Measurements from ENCODE around the gene TXN2.

- TF ChIP-seq REST (IDR thresholded peaks at IDR 0.05; ENCODE audit: insufficient read depth in 1 of 2, low read depth in 2 of 2, low read length in 2 of 2) (no peak), POLR2AphosphoS5 (IDR thresholded peaks at IDR 0.05; ENCODE audit: low read depth, low read length) (no peak), SIN3A (IDR thresholded peaks at IDR 0.05; ENCODE audit: borderline replicate concordance, insufficient read depth, low read length) (no peak), TAF1 (IDR thresholded peaks at IDR 0.05; ENCODE audit: borderline replicate concordance, insufficient read depth, low read length) (no peak), FOXP2 (optimal IDR thresholded peaks at IDR 0.05; ENCODE audit: borderline replicate concordance, extremely low read depth, extremely low read length, insufficient read depth) (no peak)
Observed at GRCh38 chr22:36510384-36510783, 28.9 kb upstream of the TXN2 start.
